GM18867 (cell line): ENCODE measurements around the gene CDK11B.
"Not testable (repeated sequence)": the region's sequence is repeated elsewhere in the genome, so short reads cannot be mapped to it uniquely, and the experiment has no call there.

Experiments used
- ATAC-seq: cut with Tn5 transposase; IDR thresholded peaks from one replicate; pipeline ENCODE4 v1.9.1; 2021; ENCODE audit warnings: mild to moderate bottlenecking, moderate library complexity; ENCODE audit not compliant: unreplicated experiment

The CDK11B gene

DNA sequence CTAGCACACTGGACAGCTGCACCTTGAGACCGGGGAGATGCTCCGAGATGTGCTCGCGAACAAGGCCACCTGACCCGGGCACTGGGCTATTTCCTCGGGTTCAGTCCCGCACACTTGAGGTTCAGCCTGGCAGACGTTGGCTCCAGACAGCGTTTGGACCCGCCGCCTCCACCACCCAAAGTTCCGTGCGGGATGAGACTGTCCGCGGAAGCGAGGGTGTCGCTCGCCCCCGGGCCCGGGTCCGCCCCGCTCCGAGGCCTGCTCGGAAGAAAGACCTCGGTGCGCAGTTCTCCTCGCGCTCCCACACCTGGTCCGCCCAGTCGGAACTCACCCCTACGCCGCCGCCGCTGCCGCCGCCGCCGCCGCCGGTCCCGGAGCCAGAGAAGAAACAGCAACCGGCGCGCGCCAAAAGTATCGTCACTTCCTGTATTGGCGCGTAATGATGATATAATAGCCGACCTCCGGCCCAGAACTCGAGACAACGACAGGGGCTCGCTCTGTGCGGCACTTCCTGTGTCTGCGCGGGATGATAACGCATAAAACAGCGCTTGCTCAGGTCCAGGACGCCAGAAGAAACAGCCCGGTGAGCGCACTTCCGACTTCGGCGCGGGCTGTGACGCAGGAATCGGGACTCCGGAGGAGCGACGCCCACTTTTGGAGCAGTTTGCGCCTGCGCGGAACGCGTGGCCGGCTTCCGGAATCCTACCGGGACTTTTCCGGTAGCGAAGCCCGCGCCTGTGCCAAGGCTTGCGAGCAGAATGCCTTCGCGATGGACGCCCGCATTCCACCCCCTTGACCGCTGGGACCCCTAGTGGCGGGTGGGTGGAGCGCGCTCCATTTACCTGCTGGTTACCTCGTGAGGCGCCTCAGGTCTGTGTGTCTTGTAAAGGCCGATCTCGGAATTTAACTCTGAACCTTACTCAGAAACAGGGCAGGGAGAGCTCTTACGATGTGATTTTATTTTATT lies at the start of gene CDK11B:
Gene CDK11B, minus strand, starts transcription at position 422 of the 967 bp plus-strand sequence. CDS start 1,519 bp downstream, outside the sequence.
- ATAC-seq: peak; percentile 83

DNA sequence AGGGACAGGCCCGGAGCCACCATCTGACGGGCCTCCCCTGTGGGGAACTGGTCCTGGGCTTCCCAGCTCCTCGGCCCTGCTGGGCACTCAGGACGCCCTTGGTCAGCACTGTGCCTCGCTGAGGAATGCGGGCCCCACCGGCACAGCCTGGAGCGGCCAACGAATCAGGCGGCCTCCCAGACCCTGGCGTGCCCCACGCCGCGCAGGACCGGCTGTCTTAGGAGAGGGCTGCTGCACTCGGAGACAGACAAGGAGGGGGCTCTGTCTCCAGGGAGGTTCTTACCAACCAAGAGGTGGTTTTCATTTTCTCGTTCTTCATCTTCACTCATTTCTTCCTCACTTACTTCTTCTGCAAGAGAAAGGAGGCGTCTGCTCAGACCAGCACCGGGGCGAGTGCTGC lies 49.1 kb upstream of the CDK11B start:
- not testable (repeated sequence) for ATAC-seq

DNA sequence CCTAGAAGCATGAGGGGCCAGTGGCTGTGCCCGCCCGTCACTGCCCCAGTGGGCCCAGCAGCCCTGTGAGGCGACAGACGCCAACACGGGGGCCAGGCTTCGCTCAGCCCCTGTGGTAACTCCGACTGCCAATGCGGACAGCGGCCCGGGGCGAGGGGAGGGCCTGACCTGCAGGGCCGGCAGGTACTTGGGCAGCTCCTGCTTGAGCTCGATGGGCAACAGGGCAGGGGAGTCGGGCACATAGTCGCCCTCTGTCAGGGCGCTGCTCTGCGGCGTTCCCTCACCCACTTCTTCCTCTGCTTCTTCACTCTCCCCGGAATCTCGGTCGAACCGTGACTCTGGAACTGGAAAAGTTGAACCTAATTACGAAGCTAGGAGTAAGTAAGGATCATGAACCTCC lies 48.4 kb upstream of the CDK11B start:
- ATAC-seq: not testable (repeated sequence)

DNA sequence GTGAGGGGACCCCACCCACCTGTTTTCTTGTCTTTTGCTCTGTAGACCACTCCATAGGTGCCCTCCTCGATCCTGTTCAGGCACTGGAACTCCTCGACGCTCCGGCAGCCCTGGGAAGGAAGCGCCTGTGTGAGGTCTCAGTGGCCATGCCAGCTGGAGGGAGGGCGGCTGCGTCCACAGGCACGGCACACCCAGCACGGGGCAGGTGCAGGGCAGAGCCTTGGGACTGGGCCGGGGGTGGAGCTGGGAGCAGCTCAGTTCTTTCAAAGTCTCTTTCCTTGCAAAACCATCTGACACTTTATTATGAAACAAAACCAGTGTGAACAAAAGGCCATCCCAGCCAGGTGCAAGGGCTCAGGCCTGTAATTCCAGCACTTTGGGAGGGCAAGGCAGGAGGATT lies 46.8 kb upstream of the CDK11B start:
- ATAC-seq: not testable (repeated sequence)

DNA sequence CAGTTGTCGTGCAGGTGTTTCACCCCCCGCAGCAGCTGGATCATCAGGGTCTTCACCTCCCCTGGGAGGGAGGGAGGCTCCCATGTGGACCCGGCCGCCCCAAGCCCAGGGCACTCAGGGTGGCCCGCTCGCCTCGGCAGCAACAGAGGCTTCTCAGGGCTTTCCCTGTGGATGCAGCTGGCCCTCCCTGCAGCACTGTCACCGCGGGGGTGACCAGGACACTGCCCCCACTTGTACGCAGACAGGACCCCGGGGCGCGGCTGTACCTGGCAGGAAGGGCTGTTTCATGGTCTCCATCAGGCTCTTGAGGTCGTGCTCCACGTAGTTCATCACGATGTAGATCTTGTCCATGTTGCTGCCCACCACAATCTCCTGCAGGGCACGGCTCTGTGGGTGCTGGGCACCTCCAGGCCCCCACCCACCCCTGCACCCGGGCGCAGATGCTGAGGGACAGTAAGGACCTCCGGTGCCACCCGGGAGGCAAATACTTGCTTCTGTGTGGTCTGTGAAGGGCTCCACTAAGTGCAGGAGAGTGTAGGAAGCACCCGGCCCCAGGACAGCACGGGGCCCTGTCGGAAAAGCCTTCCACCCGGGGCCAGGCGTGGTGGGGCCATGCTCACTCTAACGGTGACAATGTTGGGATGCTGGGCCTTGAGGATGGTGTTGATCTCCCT lies 45.6 kb upstream of the CDK11B start:
- not testable (repeated sequence) for ATAC-seq

DNA sequence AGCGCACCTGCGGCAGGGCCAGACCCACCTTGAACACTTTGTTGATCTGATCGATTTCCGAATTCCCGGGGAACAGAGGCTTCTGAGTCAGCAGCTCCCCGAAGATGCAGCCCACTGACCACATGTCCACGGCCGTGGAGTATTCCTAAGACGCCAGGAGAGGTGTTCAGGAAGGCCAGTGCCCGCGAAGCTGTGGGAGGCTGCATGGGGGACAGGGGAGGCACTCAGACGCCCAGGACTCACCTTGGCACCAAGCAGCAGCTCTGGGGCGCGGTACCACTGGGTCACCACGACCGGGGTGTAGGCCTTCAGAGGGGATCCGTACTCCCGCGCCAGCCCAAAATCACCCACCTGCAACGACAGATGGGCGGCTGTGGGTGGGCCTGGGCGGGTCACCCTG lies 45.0 kb upstream of the CDK11B start:
- ATAC-seq: no peak

DNA sequence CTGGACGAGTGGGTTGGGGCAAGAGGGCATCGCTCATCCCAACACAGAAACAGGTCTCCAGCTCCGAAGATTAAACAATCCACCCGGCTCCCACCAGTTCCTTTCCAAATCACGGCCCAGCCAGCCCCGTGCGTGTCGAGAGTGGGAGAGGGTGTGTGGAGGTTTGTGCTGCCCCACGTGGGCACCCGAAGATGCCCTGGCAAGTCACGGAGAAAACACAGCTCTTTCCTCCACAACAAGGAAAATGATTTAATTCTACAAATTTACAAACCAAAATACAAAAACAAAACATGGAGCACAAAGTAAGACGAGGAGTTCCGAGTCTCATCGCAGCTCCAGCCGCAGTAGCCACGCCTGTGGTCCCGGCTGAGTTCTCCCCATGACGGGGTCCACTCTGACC lies 43.7 kb upstream of the CDK11B start:
- ATAC-seq: not testable (repeated sequence)

DNA sequence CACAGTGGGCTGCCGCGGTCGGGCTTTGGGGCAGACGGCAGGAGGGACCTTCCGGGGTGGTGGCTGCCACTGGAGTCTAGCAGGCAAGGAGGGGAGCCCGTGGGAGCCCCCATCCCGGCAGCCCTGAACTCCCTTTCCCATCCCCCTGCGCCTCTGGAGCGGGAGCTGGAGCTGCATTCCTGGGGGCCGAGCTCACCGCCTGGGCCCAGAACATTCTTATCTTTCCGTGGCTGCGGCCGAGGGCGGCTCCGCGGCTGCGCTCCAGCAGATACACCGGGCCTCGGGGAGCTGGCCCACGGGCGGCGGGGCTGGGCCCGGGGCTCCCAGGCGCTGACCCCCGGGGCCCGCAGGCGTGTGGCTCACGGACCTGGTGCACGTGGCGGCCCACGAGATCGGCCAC lies 41.8 kb upstream of the CDK11B start:
- ATAC-seq: not testable (repeated sequence)

DNA sequence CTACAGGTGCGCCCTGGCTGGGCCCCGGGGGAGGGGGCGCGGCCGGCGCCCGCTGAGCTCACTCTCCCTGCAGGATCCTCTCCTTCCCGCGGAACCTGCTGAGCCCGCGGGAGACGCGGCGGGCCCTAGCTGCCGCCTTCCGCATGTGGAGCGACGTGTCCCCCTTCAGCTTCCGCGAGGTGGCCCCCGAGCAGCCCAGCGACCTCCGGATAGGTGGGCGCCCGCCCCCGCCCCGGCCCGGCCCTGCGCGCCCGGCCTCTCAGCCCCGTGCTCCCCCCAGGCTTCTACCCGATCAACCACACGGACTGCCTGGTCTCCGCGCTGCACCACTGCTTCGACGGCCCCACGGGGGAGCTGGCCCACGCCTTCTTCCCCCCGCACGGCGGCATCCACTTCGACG lies 41.3 kb upstream of the CDK11B start:
- ATAC-seq: not testable (repeated sequence)

DNA sequence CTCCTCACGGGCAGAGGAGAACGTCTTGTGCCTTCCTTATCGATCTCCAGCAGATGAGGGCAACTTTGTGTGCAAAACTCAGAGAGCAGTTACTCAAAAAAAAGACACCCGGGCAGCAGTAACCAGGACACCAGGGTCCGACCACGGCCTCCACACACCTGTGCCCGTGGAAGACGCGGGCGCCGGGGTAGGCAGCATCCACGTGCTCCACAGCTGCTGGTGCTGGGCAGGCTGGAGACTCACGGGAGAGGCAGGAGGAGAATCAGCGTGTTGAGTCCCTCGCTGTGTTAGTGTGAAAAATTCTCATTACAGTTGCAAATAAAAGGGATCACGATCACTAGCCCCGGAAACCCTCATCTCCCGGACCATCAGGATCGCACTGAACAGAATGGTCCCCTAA lies 40.3 kb upstream of the CDK11B start:
- ATAC-seq: not testable (repeated sequence)

DNA sequence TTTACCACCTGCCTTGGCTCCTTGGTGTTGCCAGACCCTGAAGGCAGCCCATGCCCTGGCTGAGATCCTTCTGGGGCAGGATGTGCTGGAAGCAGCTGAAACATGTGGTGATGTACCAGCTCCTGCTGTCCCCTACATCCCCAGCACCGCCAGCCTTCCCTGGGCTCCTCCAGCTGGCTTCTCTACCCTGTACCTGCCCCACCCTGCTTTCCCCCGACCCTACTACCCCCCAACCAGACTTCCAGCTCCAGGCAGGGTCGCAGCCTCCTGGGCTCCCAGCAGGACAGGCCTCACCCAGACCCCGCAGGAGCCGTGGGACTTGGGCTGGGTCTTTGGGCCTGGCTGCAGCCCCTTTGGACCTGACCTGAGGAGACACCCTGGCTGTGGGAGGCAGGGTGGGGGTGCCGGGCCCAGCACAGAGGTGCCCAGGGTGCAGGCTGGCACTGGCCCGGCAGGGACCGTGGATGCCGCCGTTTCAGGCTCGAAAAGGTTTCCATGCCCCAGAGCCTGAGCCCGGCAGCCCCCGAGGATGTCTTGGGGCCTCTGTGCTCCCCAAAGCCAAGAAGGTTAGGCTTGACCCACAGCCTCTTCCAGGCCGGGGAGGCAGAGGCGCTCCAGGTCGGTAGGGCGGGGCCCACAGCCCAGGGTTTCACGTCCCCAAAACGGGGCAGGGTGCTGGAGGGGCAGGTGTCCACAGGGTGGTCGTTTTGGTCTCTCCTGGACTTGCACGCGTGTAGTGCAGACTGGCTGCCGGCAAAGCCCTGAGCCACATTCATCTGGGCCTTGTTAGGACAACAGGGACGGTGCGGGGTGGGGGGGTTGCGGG lies 38.8 kb upstream of the CDK11B start:
- not testable (repeated sequence) for ATAC-seq

DNA sequence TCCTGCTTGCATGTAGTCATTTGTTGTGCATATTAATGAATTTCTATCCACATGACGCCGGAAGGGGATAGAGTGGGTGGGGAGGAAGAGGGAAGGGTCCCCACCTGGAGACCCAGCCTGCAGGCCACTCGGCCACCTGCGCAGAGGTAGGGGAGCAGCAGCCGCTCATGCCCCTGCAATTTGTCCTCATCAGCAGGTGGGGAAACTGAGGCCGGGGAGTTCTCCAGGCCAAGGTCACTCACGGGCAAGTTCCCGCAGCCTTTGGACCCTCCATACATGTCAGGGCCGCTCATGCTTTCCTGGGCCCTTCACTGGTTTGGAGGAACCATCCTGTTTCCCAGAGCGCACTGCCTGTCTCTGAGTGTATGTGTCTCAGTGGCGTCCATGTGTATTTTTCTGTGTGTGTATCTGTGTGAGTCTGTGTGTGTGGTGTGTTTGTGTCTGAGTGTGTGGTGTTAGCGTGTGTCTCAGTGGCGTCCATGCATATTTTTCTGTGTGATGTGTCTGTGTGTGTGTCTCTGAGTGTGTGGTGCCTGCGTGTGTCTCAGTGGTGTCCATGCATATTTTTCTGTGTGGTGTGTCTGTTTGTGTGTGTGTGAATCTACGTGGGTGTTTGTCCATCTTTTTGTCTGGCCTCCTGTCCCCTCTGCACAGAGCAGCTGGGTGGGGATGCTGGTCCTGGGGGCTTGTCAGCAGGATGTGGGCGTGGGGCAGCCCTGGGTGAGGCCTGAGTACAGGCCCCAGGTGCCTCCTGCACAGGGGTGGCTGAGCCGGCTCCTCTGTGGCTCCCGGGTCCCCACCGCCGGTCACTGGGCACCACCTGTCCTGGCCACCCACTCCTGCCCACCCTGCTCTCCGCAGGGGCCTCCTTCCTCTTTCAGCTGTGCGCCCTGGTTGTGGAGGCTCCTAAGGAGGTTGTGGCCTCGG lies 37.9 kb upstream of the CDK11B start:
- ATAC-seq: not testable (repeated sequence)

DNA sequence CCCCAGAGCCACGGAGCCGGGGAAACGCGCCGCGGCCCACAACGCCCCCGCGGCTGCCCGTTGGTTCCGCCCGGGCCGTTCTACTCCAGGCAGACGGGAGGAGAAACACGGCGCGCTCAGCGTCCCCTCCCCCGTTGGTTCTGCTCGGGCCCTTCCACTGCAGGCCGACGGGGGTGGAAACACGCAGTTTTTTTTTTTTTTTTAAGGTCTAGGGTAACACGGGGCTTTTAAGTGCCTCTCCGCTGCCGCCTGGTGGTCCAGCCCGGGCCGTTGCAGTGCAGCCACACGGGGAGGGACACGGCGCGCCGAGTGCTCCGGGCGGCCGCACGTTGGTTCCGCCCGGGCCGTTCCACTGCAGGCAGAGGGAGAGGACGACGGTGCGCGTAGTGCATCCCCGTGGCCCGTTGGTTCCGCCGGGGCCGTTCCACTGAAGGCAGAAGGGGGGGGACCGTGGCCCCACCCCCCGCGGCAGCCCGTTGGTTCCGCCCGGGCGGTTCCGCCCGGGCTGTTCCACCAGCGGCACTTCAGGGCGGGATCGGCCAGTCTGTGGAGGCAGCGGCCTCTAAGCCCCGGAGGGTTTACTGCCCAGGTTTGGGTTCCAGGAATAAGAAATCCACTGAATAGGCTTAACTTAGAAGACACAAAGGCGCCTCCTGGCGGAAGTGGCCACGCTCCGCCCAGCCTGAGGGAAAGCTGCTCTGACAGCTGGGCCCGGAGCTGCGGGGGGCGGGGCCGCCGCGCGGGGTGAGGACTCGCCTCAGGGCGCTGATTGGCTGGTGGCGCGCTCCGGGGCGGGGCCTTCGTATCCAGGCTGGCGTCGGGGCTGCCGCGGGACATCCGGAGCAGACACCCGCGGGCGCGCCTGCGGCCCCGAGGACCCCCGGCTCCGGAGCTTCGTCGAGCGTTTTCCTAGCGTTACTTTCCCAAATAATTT lies 34.2 kb upstream of the CDK11B start, which contains the start of gene SLC35E2B:
Gene SLC35E2B, minus strand, starts transcription at position 82 of the 934 bp plus-strand sequence. CDS start 16,096 bp downstream, outside the sequence.
- ATAC-seq: peak; percentile 75

DNA sequence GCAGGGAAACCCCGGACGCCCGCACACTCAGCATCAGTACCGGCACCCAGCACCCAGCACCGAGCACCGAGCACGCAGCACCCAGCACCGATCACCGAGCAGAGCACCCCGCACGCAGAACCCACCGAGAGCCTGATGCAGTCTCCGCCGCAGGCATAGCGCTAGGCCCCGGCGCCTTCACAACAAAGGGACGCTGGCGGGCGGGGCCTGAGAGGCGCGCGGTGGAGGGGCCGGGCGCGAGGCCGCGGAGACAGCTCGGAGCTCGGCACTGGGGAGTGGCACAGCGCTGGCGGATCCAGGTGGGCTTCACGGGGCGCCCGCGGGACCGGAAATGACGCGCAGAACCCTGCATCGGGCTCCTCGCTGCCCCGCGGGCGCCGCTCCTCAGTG lies 33.5 kb upstream of the CDK11B start:
- peak; percentile 35 for ATAC-seq

DNA sequence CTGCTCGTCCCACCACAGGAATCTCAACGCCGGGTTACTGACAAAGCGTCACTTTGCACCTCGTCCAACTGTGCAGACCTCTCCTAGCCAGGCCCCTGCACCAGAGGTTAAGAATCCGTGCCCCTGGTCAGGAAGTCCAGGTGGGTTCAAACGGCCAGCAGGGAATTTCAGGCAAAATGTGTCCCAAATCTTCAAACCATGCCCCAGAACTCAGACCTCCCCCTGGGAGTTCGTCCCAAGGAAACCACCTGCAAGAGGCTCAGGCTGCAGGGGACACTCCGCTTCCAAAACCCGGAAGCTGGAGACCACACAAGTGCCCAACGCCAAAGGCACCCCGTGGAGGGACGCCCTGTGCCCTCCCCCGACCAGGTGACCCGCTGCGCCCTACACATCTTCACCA lies 32.6 kb upstream of the CDK11B start:
- ATAC-seq: not testable (repeated sequence)

DNA sequence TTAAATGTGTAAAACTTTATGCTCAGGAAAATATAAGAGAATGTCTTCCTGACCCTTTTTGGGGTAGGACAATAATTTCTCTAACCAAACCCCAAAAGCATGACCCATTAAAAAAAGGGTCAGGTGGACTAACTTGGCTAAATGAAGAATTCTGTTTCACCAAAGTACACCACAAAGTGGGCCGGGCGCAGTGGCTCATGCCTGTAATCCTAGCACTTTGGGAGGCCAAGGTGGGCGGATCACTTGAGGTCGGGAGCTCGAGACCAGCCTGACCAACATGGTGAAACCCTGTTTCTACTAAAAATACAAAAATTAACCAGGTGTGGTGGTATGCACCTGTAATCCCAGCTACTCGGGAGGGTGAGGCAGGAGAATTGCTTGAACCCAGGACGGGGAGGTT lies 30.7 kb upstream of the CDK11B start:
- ATAC-seq: not testable (repeated sequence)

DNA sequence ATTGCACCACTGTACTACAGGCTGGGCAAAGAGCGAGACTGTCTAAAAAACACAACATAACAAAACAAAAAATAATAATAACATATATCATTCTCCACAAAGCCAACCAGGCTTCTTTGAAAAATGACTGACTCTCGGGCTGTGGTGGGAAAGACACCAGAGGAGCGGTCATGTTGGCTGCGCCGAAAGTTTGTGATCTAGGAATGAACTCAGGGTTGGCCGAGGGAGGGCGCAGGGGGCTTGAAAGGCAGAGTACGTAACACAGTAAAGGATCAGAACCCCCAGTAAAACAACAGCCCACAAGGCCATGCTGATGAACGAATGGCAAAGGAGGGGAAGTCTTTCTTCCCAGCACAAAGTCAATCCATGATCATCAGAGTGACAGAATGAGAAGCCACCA lies 29.0 kb upstream of the CDK11B start:
- no peak for ATAC-seq

DNA sequence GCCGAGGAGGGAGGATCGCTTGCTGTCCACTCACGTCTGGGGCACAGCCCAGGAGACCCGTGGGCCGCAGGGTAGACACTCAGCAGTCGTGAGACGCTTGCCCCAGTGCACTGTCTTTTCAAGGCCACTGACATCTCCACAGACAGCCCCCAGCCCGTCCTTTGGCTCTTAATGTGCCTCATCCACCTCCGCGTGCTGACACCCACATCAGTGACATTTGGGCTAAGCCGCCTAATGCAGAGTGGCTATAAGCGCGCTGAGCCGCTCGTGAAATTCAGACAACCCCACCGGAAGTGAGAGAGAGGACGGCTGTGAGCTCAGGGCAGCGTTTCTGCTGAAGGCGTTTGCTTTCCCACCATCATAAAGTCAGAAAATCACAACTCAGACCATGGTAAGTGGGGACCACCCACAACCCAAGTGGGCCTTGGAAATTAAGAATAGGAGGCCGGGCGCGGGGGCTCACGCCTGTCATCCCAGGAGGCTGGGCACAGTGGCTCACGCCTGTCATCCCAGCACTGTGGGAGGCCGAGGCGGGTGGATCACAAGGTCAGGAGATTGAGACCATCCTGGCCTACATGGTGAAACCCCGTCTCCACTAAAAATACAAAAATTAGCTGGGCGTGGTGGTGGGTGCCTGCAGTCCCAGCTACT lies 25.4 kb upstream of the CDK11B start:
- ATAC-seq: no peak
